HG03354 (cell line): ENCODE data around the gene LILRA6.
"Not testable (repeated sequence)": the region's sequence is repeated elsewhere in the genome, so short reads cannot be mapped to it uniquely, and the experiment has no call there.

Experiments used
- ATAC-seq: cut with Tn5 transposase; IDR thresholded peaks from one replicate; pipeline ENCODE4 v1.9.1; 2021; ENCODE audit warnings: mild to moderate bottlenecking; ENCODE audit not compliant: unreplicated experiment, poor library complexity, severe bottlenecking

LILRA6 gene

DNA sequence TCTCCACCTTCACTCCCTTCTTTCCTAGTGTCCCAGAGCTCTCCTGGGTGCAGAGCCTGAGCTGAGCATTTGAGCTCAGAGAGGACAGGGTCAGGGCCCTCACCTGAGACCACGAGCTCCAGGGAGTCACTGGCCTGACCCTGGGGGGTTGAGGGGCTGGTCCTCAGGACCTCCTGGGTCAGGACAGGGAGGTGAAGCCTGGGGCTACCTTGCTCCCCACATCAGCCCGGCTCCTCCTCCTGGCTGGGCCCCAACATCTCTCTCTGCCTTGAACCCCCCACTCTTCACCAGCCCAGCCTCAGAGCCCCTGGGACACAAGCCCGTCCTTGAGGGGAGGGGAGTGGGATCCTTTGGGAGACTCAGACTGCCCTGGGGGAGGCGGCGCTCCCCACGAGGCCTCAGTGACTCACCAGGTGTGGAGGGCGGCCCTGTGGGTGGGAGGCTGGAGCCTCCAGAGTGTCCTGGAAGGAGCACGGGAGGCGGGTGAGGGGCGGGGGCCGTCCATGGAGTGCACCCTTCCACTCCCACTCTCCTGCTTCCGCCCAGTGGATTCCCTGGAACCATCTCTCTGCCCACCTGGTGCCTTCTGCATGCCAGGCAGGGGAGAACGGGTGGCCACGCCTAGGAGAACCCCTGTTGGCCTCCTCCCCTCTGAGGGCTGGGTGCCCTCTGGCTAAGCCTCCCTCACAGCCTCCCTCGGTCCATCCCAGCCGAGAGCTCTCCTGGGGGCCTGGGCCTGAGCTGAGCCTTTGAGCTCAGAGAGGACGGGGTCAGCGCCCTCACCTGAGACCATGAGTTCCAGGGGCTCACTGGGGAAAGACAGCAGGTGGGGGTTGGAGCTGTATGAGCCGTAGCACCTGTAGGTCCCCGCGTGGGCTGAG is 2.9 kb downstream of the LILRA6 start:
- not testable (repeated sequence) for ATAC-seq

GRCh38 chr19:54233941-54234340 is 8.6 kb downstream of the LILRA6 start:
- no peak for ATAC-seq

DNA sequence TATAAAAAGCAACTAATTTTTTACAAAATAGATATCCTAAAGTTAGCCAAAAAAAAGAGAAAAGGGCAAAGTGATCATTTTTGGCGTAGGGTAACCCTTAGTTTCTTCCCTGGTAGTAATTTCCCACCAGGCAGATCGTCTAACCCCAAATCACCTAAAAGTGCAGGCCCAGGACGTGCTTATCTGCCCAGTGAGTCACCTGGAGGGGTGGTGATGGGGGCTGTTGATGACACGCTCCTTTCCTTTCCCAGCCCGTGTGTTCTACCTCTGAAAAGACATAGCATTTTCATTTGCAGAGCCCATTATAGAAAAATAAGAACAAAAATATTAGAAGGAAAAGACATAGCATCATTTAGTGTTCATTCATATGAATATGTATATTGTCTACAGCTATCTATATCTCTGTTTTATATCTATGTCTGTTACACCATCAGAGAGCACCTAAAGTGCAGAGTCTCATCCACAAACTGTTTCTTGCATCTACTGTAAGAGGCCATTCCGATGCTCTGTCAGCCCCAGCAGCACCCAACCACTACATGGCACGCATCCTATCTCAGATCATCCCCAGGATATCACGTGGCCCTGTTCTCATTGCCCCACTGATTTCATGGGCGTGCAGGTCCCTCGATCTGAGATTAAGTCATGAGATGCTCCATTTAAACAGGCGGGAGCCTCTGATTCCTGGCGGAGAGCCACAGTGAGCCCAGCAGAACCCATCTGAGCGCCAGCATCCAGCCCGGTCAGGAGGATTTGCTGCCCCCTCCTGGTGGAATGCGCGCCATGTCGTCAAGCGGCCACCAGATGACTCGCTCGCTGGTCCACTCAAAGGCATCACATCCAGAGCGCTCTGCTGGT is 11.3 kb downstream of the LILRA6 start:
- no peak for ATAC-seq

DNA sequence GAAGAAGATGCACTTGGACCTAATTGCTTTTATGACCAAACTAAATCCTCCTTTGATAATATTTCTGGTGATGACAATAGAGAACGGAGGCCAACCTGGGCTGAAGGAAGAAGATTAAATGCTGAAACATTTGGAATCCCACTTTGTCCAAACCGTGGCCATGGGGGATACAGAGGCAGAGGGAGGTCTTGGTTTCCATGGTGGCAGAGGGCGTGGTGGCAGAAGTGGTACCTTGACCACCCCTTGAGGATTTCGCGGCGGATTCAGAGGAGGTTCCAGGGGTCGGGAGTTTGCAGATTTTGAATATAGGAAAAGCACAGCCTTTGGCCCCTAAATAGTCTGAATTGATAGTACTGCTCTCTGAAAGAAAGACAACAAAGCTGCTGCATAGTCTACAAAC is 12.6 kb downstream of the LILRA6 start:
- ATAC-seq: no peak

- ATAC-seq: no peak
Observed at GRCh38 chr19:54229146-54229545, 13.4 kb downstream of the LILRA6 start.

GRCh38 chr19:54224619-54225018 is 18.0 kb downstream of the LILRA6 start:
- ATAC-seq: not testable (repeated sequence)

DNA sequence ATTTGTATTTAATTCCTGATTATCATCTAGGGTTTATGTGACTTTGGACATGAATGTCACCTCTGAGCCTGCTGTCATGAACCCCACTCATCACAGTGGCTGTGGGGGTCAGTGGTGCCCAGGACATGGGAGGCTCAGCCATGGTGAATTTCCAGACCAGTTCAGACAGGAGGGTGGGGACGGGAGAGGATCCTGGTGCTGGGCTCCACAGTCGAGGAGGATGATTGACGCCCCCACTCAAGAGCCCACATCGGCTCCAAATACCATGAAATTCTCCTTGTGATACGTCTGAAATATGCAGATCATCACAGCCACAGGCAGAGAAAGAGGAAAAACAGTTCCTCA is 18.7 kb downstream of the LILRA6 start:
- ATAC-seq: not testable (repeated sequence)

DNA sequence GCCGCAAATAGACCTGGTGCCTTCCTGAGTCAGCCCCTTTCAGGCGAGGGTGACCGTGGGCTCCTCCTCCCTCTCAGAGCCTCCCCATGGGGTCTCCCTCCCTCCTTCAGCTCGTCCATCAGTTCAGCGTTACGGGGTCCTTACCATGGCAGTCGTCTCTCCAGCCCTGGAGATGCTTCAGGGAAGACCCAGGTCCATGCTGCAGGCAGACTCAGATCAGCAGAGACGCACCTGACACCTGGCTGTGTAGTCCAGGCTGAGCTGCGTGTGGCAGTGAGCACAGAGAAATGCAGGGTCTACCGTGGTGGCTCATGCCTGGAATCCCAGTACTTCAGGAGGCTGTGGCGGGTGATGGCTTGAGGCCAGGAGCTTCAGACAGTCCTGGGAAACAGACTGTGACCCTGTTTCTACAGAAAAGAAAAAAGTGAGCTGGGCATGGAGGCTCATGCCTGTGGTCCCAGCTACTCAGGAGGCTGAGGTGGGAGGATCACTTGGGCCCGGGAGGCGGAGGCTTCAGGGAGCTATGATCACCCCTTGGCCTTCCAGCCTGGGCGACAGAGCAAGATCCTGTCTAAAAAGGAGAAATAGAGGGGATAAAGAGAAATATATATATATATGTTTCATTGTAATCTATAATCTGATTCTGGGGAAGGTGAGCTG is 19.2 kb downstream of the LILRA6 start:
- not testable (repeated sequence) for ATAC-seq

- ATAC-seq: not testable (repeated sequence)
Observed at GRCh38 chr19:54222474-54223276, 19.9 kb downstream of the LILRA6 start, which contains the start of gene LILRB3. Gene LILRB3 (minus strand): TSS chr19:54223007. CDS start chr19:54222976, 31 bp downstream.

- ATAC-seq: not testable (repeated sequence)
Observed at GRCh38 chr19:54221947-54222346, 20.6 kb downstream of the LILRA6 start.

GRCh38 chr19:54219702-54220101 is 22.9 kb downstream of the LILRA6 start:
- not testable (repeated sequence) for ATAC-seq

- ATAC-seq: no peak
Observed at GRCh38 chr19:54218960-54219661, 23.5 kb downstream of the LILRA6 start.

GRCh38 chr19:54218259-54218658 is 24.3 kb downstream of the LILRA6 start:
- ATAC-seq: no peak

- not testable (repeated sequence) for ATAC-seq
Observed at GRCh38 chr19:54217517-54218247, 24.9 kb downstream of the LILRA6 start.

DNA sequence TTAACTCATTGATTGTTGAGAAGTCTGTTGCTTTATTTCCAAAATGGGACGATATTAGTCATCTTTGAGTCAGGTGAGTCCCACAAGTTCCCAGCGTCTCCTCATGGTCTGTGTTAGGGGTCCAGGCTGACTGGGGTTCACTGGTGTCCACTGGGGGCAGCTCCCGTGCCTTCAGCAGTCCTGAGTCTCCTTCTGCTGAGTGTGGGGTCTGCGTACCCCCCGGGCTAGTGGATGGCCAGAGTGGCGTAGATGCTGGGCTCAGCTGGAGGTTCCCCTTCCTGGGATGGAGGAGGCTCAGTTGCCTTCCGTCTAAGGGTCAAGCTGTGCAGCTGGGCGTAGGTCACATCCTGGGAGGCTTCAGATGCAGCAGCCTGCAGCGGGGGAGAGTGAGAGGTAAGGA is 25.7 kb downstream of the LILRA6 start:
- no peak for ATAC-seq

DNA sequence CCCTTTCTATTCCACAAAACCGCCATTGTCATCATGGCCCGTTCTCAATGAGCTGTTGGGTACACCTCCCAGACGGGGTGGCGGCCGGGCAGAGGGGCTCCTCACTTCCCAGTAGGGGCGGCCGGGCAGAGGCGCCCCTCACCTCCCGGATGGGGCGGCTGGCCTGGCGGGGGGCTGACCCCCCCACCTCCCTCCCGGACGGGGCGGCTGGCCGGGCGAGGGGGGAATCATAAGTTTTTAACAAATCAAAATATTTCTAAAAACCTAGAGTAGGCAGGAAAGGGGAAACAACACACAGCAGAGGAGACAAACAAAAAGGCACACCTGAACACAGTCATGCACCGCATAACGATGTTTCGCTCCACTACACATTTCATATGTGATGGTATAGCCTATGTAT is 27.9 kb downstream of the LILRA6 start:
- not testable (repeated sequence) for ATAC-seq

DNA sequence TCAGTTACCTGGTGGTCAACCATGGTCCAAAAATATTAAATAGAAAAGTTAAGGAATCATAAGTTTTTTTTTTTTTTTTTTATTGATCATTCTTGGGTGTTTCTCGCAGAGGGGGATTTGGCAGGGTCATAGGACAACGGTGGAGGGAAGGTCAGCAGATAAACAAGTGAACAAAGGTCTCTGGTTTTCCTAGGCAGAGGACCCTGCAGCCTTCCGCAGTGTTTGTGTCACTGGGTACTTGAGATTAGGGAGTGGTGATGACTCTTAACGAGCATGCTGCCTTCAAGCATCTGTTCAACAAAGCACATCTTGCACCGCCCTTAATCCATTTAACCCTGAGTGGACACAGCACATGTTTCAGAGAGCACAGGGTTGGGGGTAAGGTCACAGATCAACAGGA is 28.4 kb downstream of the LILRA6 start:
- not testable (repeated sequence) for ATAC-seq

DNA sequence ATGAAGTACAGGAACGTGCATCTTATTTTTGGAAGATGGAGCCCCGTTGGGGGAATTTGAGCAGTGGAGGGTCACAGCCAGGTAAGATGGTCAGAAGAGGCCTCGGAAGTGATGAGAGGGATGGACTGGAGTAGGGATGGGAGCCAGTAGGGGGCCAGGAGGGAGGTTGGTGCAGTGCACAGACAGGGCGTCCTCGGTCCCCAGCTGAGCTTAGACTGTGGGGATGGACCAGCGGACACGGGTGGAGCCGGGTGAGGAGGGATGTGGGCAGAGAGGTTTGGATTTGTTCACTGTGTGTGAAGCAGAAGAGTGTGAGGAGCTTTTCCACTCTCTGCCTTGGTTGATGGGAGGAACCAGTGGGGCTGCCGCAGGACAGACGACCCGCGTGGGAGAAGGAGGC is 31.4 kb downstream of the LILRA6 start:
- no peak for ATAC-seq
